Spleen (tissue), 11 donors: ENCODE results near the gene SPHK2. TPM values are rescaled to one million over a fixed set of nuclear protein-coding genes. Genes with fewer than 3 reads are reported as not detected.

Experiments
- DNase-seq: peaks from one replicate; pipeline ENCODE4 v3.0.0-alpha.2; 2020
- H3K27ac ChIP-seq, 8 donors: fragments of 200-600 bp; sonication (generic) in 7 of 8; 1 replicate in 4 of 8; 2 replicates in 4 of 8; pipeline versions ENCODE4 v1.5.0 to v1.8.0; 2016 to 2021; ENCODE audit warnings: inconsistent platforms in 4 of 8, mild to moderate bottlenecking in 4 of 8, moderate library complexity in 1 of 8
- H3K27me3 ChIP-seq, 7 donors: fragments of 200-600 bp; sonication (generic) in 6 of 7; replicated peaks in 1 of 7; 1 replicate in 4 of 7; 2 replicates in 3 of 7; pipeline versions ENCODE4 v1.5.0 to v1.8.0; 2016 to 2021; ENCODE audit warnings: inconsistent platforms in 3 of 7, mild to moderate bottlenecking in 1 of 7
- H3K36me3 ChIP-seq, 6 donors: fragments of 200-600 bp; sonication (generic) in 5 of 6; 1 replicate in 4 of 6; 2 replicates in 2 of 6; pipeline versions ENCODE4 v1.5.0 to v1.8.0; 2016 to 2021; ENCODE audit warnings: inconsistent platforms in 2 of 6
- H3K4me1 ChIP-seq, 6 donors: fragments of 200-600 bp; sonication (generic) in 5 of 6; 1 replicate in 3 of 6; 2 replicates in 3 of 6; pipeline versions ENCODE4 v1.5.0 to v1.8.0; 2016 to 2021; ENCODE audit warnings: inconsistent platforms in 3 of 6
- H3K4me3 ChIP-seq, 8 donors: fragments of 200-600 bp; sonication (generic) in 7 of 8; 1 replicate in 4 of 8; 2 replicates in 4 of 8; pipeline versions ENCODE4 v1.5.0 to v1.8.0; 2016 to 2021; ENCODE audit warnings: inconsistent platforms in 4 of 8, mild to moderate bottlenecking in 4 of 8, moderate library complexity in 2 of 8
- H3K9me3 ChIP-seq, 8 donors: fragments of 200-600 bp; sonication (generic) in 7 of 8; 1 replicate in 4 of 8; 2 replicates in 4 of 8; pipeline versions ENCODE4 v1.5.0 to v1.8.0; 2016 to 2021; ENCODE audit warnings: inconsistent platforms in 4 of 8
- CTCF ChIP-seq, 11 experiments: fragments of 200-600 bp in 7 of 11; fragments of 450-650 bp in 4 of 11; sonication (generic) in 4 of 11; IDR thresholded peaks in 8 of 11; conservative IDR thresholded peaks in 3 of 11; 1 replicate in 7 of 11; 2 replicates in 4 of 11; pipeline versions ENCODE4 v1.4.0 to v1.8.0; 2016 to 2021; ENCODE audit warnings: antibody characterized with exemption in 11 of 11, inconsistent platforms in 4 of 11, mild to moderate bottlenecking in 1 of 11
- POLR2A ChIP-seq, 3 donors: fragments of 450-650 bp; IDR thresholded peaks; one replicate each; pipeline ENCODE4 v1.5.1; 2017; ENCODE audit warnings: antibody characterized with exemption in 3 of 3, mild to moderate bottlenecking in 1 of 3
- POLR2AphosphoS5 ChIP-seq, 3 donors: sonication (generic); formaldehyde crosslinking; IDR thresholded peaks; one replicate each; pipeline ENCODE4 v1.5.1; 2017; ENCODE audit warnings: antibody characterized with exemption in 3 of 3
- WGBS, 5 donors: extraction: QIAGEN DNeasy Blood & Tissue Kit in 3 of 5; methylation state at CpG; one replicate each; pipeline versions ENCODE4 v1.1.5 to v1.1.7; 2013 to 2018; 5-methylcytosine and 5-hydroxymethylcytosine counted together
- intact Hi-C: fragments of 100-400 bp; cut with DNase I; formaldehyde crosslinking; loops from one replicate; pipeline ENCODE4 v1.15.0; 2023; ENCODE audit warnings: low total_unique reads
- polyA plus RNA-seq, 3 donors: library from polyadenylated mRNA; stranded (reverse); fragments of 200-250 nt; gene quantifications; one replicate each; pipeline ENCODE4 v1.2.1, GENCODE V29; 2013
- total RNA-seq, 7 donors: library from RNA; depleted of rRNA in 3 of 7; stranded (reverse); fragments of >200 nt in 3 of 7; fragmentation: NEBNext Ultra II Directional in 4 of 7; extraction: Animal tissue kit (Norgen Biotek cat#: 25700) in 4 of 7; gene quantifications; one replicate each; pipeline versions ENCODE4 v1.1.0 to v1.2.1, GENCODE V29; 2016 to 2021
- donor health status: healthy with polysubstance abuse.
- donor health status: DM: no; HTN: no; CAD: no; lungs with moderate emphysema.
- donor health status: DM: no; HTN: no; CAD: no.
- donor health status: Bipolar disorder and iron deficiency.
- donor health status: healthy.
- donor health status: DM: no; HTN: no; CAD: no.
- donor health status: DM: yes; HTN: yes; CAD: no.

The SPHK2 gene
- total and polyA plus RNA-seq, 10 donors, result 7.9 to 26.5 (median 21.3) TPM

GRCh38 chr19:48614436-48615230 lies 4.7 kb upstream of the SPHK2 start, which contains the start of gene FAM83E:
Gene FAM83E, minus strand, starts transcription at chr19:48615076. Its CDS starts 1,704 bp downstream, at chr19:48613372.
- intact Hi-C loops, result no loop called here
- DNase-seq, result peak; percentile 77
- Histone ChIP-seq H3K9me3 (no peaks in the 10 kb centered on the region), H3K27me3 (no peaks in the 10 kb centered on the region), H3K36me3 (peaks cover 8 to 40% (median 34%) of the 10 kb centered on the region in 6 donors), H3K4me1 (peaks cover 19 to 44% (median 34%) of the 10 kb centered on the region in 6 donors), H3K4me3 (no peak within 1 kb of the TSS), H3K27ac (peak within 1 kb of the TSS in 1 of 8 donors; percentile 96)
- TF ChIP-seq POLR2AphosphoS5 (IDR thresholded peaks at IDR 0.05) (peak in 2 of 3 donors; percentile 29 to 76), POLR2A (IDR thresholded peaks at IDR 0.05) (no peak)
- WGBS, 5 donors, result 66 to 75% (median 69%) methylated on average over 27 to 31 of the region's 31 CpGs

GRCh38 chr19:48615231-48616040 lies 3.9 kb upstream of the SPHK2 start:
- H3K4me3 ChIP-seq, result no peak overlapping the region
- no peaks in the 10 kb centered on the region for H3K27me3 ChIP-seq
- peak overlapping the region in 1 of 8 donors; percentile 96 for H3K27ac ChIP-seq
- DNase-seq, result peak; percentile 67
- peaks cover 8 to 41% (median 34%) of the 10 kb centered on the region in 6 donors for H3K36me3 ChIP-seq
- intact Hi-C loops, result no loop called here
- no peaks in the 10 kb centered on the region for H3K9me3 ChIP-seq
- no peak for TF ChIP-seq CTCF (IDR thresholded peaks at IDR 0.05 in 8 of 11, conservative IDR thresholded peaks at IDR 0.05 in 3 of 11)
- TF ChIP-seq POLR2A (IDR thresholded peaks at IDR 0.05), result no peak
- TF ChIP-seq POLR2AphosphoS5 (IDR thresholded peaks at IDR 0.05), result peak in 1 of 3 donors; percentile 14
- 72 to 81% (median 80%) methylated on average over 18 to 19 of the region's 19 CpGs for WGBS, 5 donors
- H3K4me1 ChIP-seq, result peaks cover 26 to 52% (median 41%) of the 10 kb centered on the region in 6 donors

- intact Hi-C loops, result no loop called here
- H3K36me3 ChIP-seq, result peaks cover 8 to 47% (median 34%) of the 10 kb centered on the region in 6 donors
- H3K4me1 ChIP-seq, result peaks cover 28 to 58% (median 44%) of the 10 kb centered on the region in 6 donors
- H3K9me3 ChIP-seq, result no peaks in the 10 kb centered on the region
- TF ChIP-seq POLR2AphosphoS5 (IDR thresholded peaks at IDR 0.05) (peak in 1 of 3 donors; percentile 61), POLR2A (IDR thresholded peaks at IDR 0.05) (no peak)
- H3K27ac ChIP-seq, result peak overlapping the region in 3 of 8 donors; percentile 92 to 96 (median 95)
- DNase-seq, result peak; percentile 80
- H3K4me3 ChIP-seq, result peak overlapping the region in 1 of 8 donors; percentile 83
- H3K27me3 ChIP-seq, result no peaks in the 10 kb centered on the region
- WGBS, 5 donors, result 85 to 92% (median 89%) methylated on average over 9 to 16 of the region's 16 CpGs
Measured at GRCh38 chr19:48616041-48616436, 3.3 kb upstream of the SPHK2 start.

GRCh38 chr19:48616491-48617056 lies 2.7 kb upstream of the SPHK2 start:
- DNase-seq, result peak; percentile 70
- no peaks in the 10 kb centered on the region for H3K27me3 ChIP-seq
- H3K4me3 ChIP-seq, result peak overlapping the region in 1 of 8 donors; percentile 83
- peaks cover 8 to 52% (median 34%) of the 10 kb centered on the region in 6 donors for H3K36me3 ChIP-seq
- intact Hi-C loops, result no loop called here
- H3K27ac ChIP-seq, result peak overlapping the region in 3 of 8 donors; percentile 92 to 96 (median 95)
- peaks cover 28 to 63% (median 49%) of the 10 kb centered on the region in 6 donors for H3K4me1 ChIP-seq
- TF ChIP-seq CTCF (IDR thresholded peaks at IDR 0.05 in 8 of 11, conservative IDR thresholded peaks at IDR 0.05 in 3 of 11) (no peak), POLR2AphosphoS5 (IDR thresholded peaks at IDR 0.05) (no peak), POLR2A (IDR thresholded peaks at IDR 0.05) (no peak)
- WGBS, 5 donors, result 32 to 80% (median 55%) methylated on average over 5 to 12 of the region's 12 CpGs
- no peaks in the 10 kb centered on the region for H3K9me3 ChIP-seq
